GM23338 (cell line): ENCODE results near the gene SGCD. TPM values are rescaled to one million over a fixed set of nuclear protein-coding genes. Genes with fewer than 3 reads are reported as not detected.
A peak's percentile ranks its signal among the peaks of the same experiment; 100 is the strongest.

Source experiments
- ATAC-seq: fragments of 200-7000 bp; cut with Tn5 transposase; 3 replicates; pipeline ENCODE4 v1.9.1; 2020
- DNase-seq: peaks from one replicate; pipeline ENCODE4 v3.0.0-alpha.2; 2015; ENCODE audit warnings: low spot score
- H2AFZ ChIP-seq: fragments of 200-600 bp; sonication (generic); 2 replicates; pipeline ENCODE4 v1.8.0; 2016; ENCODE audit warnings: antibody characterized with exemption, mild to moderate bottlenecking, moderate library complexity
- H3F3A ChIP-seq: fragments of 200-600 bp; sonication (generic); replicated peaks from 2 replicates; pipeline ENCODE4 v1.8.0; 2017; ENCODE audit warnings: antibody characterized with exemption, mixed run types, low read depth
- H3K27ac ChIP-seq: fragments of 200-600 bp; sonication (generic); 2 replicates; pipeline ENCODE4 v1.6.1; 2016; ENCODE audit warnings: low read depth
- H3K27me3 ChIP-seq: fragments of 200-600 bp; sonication (generic); 2 replicates; pipeline ENCODE4 v1.8.0; 2016; ENCODE audit warnings: mild to moderate bottlenecking, mixed run types, moderate library complexity; ENCODE audit not compliant: insufficient read depth
- H3K36me3 ChIP-seq: fragments of 200-600 bp; sonication (generic); 2 replicates; pipeline ENCODE4 v1.8.0; 2016; ENCODE audit warnings: mild to moderate bottlenecking; ENCODE audit not compliant: insufficient read depth
- H3K4me1 ChIP-seq: fragments of 200-600 bp; sonication (generic); 2 replicates; pipeline ENCODE4 v1.8.0; 2016; ENCODE audit warnings: mild to moderate bottlenecking, moderate library complexity; ENCODE audit not compliant: insufficient read depth
- H3K4me2 ChIP-seq: fragments of 200-600 bp; sonication (generic); 2 replicates; pipeline ENCODE4 v1.7.1; 2017; ENCODE audit warnings: mixed run types
- H3K4me3 ChIP-seq: fragments of 200-600 bp; sonication (generic); 2 replicates; pipeline ENCODE4 v1.6.1; 2016; ENCODE audit warnings: mixed run types
- H3K79me2 ChIP-seq: fragments of 200-600 bp; sonication (generic); replicated peaks from 2 replicates; pipeline ENCODE4 v1.8.0; 2017; ENCODE audit warnings: mild to moderate bottlenecking; ENCODE audit not compliant: insufficient read depth
- H3K9me2 ChIP-seq: fragments of 200-600 bp; sonication (generic); 2 replicates; pipeline ENCODE4 v1.8.0; 2017; ENCODE audit not compliant: insufficient read depth
- H4K20me1 ChIP-seq: fragments of 200-600 bp; sonication (generic); replicated peaks from 2 replicates; pipeline ENCODE4 v1.8.0; 2017; ENCODE audit warnings: mild to moderate bottlenecking; ENCODE audit not compliant: insufficient read depth
- H3K27ac Mint-ChIP-seq: 2 replicates; pipeline ENCODE4 v1.8.0; 2020; ENCODE audit warnings: inconsistent platforms, mild to moderate bottlenecking, moderate library complexity, mixed read lengths
- H3K27me3 Mint-ChIP-seq: 3 replicates; pipeline ENCODE4 v1.8.0; 2022; ENCODE audit warnings: low read depth, mild to moderate bottlenecking, moderate library complexity, mixed read lengths, inconsistent platforms; ENCODE audit not compliant: insufficient read depth, poor library complexity
- H3K36me3 Mint-ChIP-seq: 3 replicates; pipeline ENCODE4 v1.8.0; 2021; ENCODE audit warnings: low read depth, mild to moderate bottlenecking, inconsistent platforms, moderate library complexity, mixed read lengths
- H3K4me1 Mint-ChIP-seq: 3 replicates; pipeline ENCODE4 v1.8.0; 2020; ENCODE audit warnings: mild to moderate bottlenecking, inconsistent platforms, mixed read lengths
- H3K4me3 Mint-ChIP-seq: 3 replicates; pipeline ENCODE4 v1.8.0; 2021; ENCODE audit warnings: moderate library complexity, mild to moderate bottlenecking, inconsistent platforms, mixed read lengths
- H3K9me3 Mint-ChIP-seq: 3 replicates; pipeline ENCODE4 v1.8.0; 2020; ENCODE audit warnings: moderate library complexity, mild to moderate bottlenecking, inconsistent platforms, mixed read lengths
- CREB1 ChIP-seq: fragments of 250-450 bp; sonication (Bioruptor Pico); IDR thresholded peaks from 2 replicates; pipeline ENCODE4 v1.5.0; 2020; ENCODE audit warnings: low read depth, mild to moderate bottlenecking, moderate library complexity
- CTCF ChIP-seq, 2 experiments: fragments of 200-600 bp in 1 of 2; sonication (generic) in 1 of 2; conservative IDR thresholded peaks; 2 replicates each; pipeline versions ENCODE4 v1.5.1 to v1.6.1; 2016 to 2017; ENCODE audit warnings: antibody characterized with exemption in 2 of 2, low read depth in 2 of 2, mild to moderate bottlenecking in 2 of 2, moderate library complexity in 1 of 2
- ETS1 ChIP-seq: IDR thresholded peaks from 2 replicates; pipeline ENCODE4 v1.6.1; 2016; ENCODE audit warnings: antibody characterized with exemption
- EZH2 ChIP-seq: fragments of 200-600 bp; sonication (generic); IDR thresholded peaks from one replicate; pipeline ENCODE4 v1.8.0; 2017; ENCODE audit warnings: antibody characterized with exemption, mild to moderate bottlenecking, low read depth; ENCODE audit not compliant: unreplicated experiment
- EZH2phosphoT487 ChIP-seq: fragments of 200-600 bp; sonication (generic); IDR thresholded peaks from one replicate; pipeline ENCODE4 v1.8.1; 2018; ENCODE audit warnings: antibody characterized with exemption; ENCODE audit not compliant: unreplicated experiment
- JUNB ChIP-seq: IDR thresholded peaks from one replicate; pipeline ENCODE4 v1.6.1; 2016; ENCODE audit warnings: antibody characterized with exemption; ENCODE audit not compliant: unreplicated experiment
- NANOG ChIP-seq: IDR thresholded peaks from 2 replicates; pipeline ENCODE4 v1.6.1; 2016; ENCODE audit warnings: antibody characterized with exemption, borderline replicate concordance
- POLR2AphosphoS5 ChIP-seq: IDR thresholded peaks from 2 replicates; pipeline ENCODE4 v1.6.1; 2016; ENCODE audit warnings: antibody characterized with exemption, low read depth
- REST ChIP-seq: IDR thresholded peaks from one replicate; pipeline ENCODE4 v1.6.1; 2018; ENCODE audit warnings: antibody characterized with exemption; ENCODE audit not compliant: unreplicated experiment
- STAT1 ChIP-seq: IDR thresholded peaks from one replicate; pipeline ENCODE4 v1.6.1; 2016; ENCODE audit warnings: antibody characterized with exemption; ENCODE audit not compliant: unreplicated experiment
- ZNF114 ChIP-seq: fragments of 250-450 bp; sonication (Bioruptor Pico); IDR thresholded peaks from 2 replicates; pipeline ENCODE4 v1.5.0; 2020; ENCODE audit warnings: mild to moderate bottlenecking, moderate library complexity
- ZNF331 ChIP-seq: fragments of 250-450 bp; sonication (Bioruptor Pico); IDR thresholded peaks from 2 replicates; pipeline ENCODE4 v1.5.0; 2020; ENCODE audit warnings: low read depth, mild to moderate bottlenecking, moderate library complexity
- ZNF462 ChIP-seq: fragments of 250-450 bp; sonication (Bioruptor Pico); IDR thresholded peaks from 2 replicates; pipeline ENCODE4 v1.5.0; 2020; ENCODE audit warnings: mild to moderate bottlenecking, moderate library complexity
- polyA plus RNA-seq: library from polyadenylated mRNA; unstranded; fragments of >200 nt; fragmentation: Nextera tagmentation; extraction: Ambion mirVana; gene quantifications from 2 replicates; pipeline ENCODE4 v1.2.1, GENCODE V29; 2016
- total RNA-seq: library from RNA; depleted of rRNA; stranded (reverse); fragments of >200 nt; shearing (Covaris generic); gene quantifications from 2 replicates; pipeline ENCODE4 v1.2.3, GENCODE V29; 2014

SGCD gene
- total and polyA plus RNA-seq, 2 experiments from 2014 or later: 0.03 to 0.05 TPM

- Histone ChIP-seq H3K4me2 (no peak overlapping the region), H3K36me3 (no peaks in the 10 kb centered on the region), H4K20me1 (no peaks in the 10 kb centered on the region), H3K27ac (no peak overlapping the region), H3K9me2 (peaks cover 8% of the 10 kb centered on the region; the same call in 1 of the 2 replicates), H3F3A (no peaks in the 10 kb centered on the region), H2AFZ (peak overlapping the region; percentile 11; the same call in 1 of the 2 replicates), H3K79me2 (no peaks in the 10 kb centered on the region), H3K4me1 (no peaks in the 10 kb centered on the region), H3K4me3 (no peak overlapping the region), H3K27me3 (no peaks in the 10 kb centered on the region)
- no peak overlapping the region for H3K4me3 Mint-ChIP-seq
- H3K36me3 Mint-ChIP-seq: no peaks in the 10 kb centered on the region
- H3K27me3 Mint-ChIP-seq: no peaks in the 10 kb centered on the region
- no peak for ATAC-seq
- no peak for DNase-seq
- H3K4me1 Mint-ChIP-seq: no peaks in the 10 kb centered on the region
- no peak overlapping the region for H3K27ac Mint-ChIP-seq
- H3K9me3 Mint-ChIP-seq: no peaks in the 10 kb centered on the region
- no peak for TF ChIP-seq ZNF114 (CRISPR knock-in tag)
- no peak for TF ChIP-seq JUNB
- no peak for TF ChIP-seq REST
- no peak for TF ChIP-seq CTCF (conservative IDR thresholded peaks at IDR 0.05; ENCODE audit: low read depth in 2 of 2)
- no peak for TF ChIP-seq NANOG
- TF ChIP-seq CREB1 (CRISPR knock-in tag): no peak
- TF ChIP-seq EZH2: no peak
- TF ChIP-seq EZH2phosphoT487: no peak
- no peak for TF ChIP-seq STAT1
- no peak for TF ChIP-seq ZNF462 (CRISPR knock-in tag)
- TF ChIP-seq POLR2AphosphoS5: no peak
- TF ChIP-seq ETS1: no peak
- no peak for TF ChIP-seq ZNF331 (CRISPR knock-in tag)
Measured at GRCh38 chr5:156543348-156544145, 216.6 kb downstream of the SGCD start.
